Stimulated activated CD4-positive, alpha-beta T cell treated with anti-CD3 and anti-CD28 coated beads, Interleukin-4, amount 100 ng/mL, for 24 hours (primary cell): ENCODE data around the gene HPGD.

Experiments used
- DNase-seq: peaks from one replicate; pipeline ENCODE4 v3.0.0-alpha.2; 2020

The HPGD gene

GRCh38 chr4:174464949-174465348 lies 57.3 kb downstream of the HPGD start:
- DNase-seq, result no peak

GRCh38 chr4:174461466-174462106 lies 60.7 kb downstream of the HPGD start:
- no peak for DNase-seq

- no peak for DNase-seq
These were observed 61.6 kb downstream of the HPGD start for GRCh38 chr4:174460684-174461083.

GRCh38 chr4:174457468-174457867 lies 64.8 kb downstream of the HPGD start:
- DNase-seq, result no peak

GRCh38 chr4:174454815-174455473 lies 67.3 kb downstream of the HPGD start:
- no peak for DNase-seq

- no peak for DNase-seq
These were observed 70.5 kb downstream of the HPGD start for GRCh38 chr4:174451718-174452296.

- DNase-seq, result no peak
These were observed 71.5 kb downstream of the HPGD start for GRCh38 chr4:174450786-174451125.

- DNase-seq, result no peak
These were observed 72.1 kb downstream of the HPGD start for GRCh38 chr4:174449944-174450785.

- DNase-seq, result no peak
These were observed 73.1 kb downstream of the HPGD start for GRCh38 chr4:174449152-174449551.

- no peak for DNase-seq
These were observed 77.9 kb downstream of the HPGD start for GRCh38 chr4:174444390-174444789.
